ENCODE measurements around the gene BMF. TPM values are rescaled to one million over a fixed set of nuclear protein-coding genes. Genes with fewer than 3 reads are reported as not detected.

The BMF gene
- total and polyA plus RNA-seq, 11 donors: 1.2 to 12.9 (median 3.4) TPM

DNA sequence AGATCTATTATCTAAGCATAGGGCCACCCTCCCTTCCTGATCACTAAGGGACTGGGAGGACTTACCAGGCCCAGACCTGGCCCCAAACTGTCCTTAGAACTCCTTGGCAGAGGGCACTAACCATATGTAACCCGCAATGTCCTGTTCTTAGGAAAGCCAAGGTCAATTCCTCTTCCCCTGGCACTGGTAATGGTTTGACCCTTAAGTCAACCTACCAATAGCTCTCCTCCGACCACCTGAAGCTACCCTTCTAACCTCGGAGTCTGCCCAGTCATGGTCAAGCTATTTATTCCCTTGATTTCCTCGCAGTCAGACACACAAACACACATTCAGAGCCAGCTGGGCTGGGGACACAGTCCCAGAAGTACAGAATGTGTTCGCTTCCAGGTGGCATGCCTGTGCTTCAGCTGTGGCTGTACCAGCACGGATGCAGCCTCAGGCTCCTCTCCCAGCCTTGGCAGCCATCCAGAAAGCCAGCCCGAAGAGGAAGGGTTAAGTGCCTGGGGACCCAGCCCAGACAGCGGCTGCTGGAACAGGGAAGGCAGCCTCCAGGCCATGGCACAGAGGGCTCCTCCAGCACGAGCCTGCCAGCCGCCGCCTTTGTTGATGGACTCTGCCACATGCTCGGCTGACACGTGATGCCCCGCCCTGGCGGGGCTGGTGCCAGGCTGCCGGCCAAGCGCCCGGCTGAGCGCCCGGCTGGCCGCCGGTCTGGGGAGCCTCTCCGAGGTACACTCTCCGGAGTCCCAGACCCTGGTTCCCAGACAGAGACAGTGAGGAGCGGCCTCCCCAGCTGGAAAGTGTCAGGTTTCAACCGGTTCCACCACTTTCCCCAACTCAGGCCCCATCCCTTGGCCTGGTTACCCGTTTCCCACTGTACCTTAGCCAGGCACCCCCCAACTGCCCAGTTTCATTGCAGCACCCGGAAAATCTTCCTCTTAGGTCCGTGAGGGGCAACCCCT, 5.5 kb downstream of the BMF start:
- Histone ChIP-seq H3K27ac (peak overlapping the region; percentile 60 to 94 (median 84)), H3K36me3 (no peaks in the 10 kb centered on the region), H3K4me1 (peaks cover 6 to 95% (median 85%) of the 10 kb centered on the region in 12 donors), H3K4me3 (peak overlapping the region in 3 of 12 donors; percentile 7 to 35 (median 17)), H3K9me3 (no peaks in the 10 kb centered on the region), H3K27me3 (no peaks in the 10 kb centered on the region)
- 30 to 50% (median 40%) methylated on average over 16 to 29 of the region's 29 CpGs for WGBS, 4 donors
- DNase-seq: peak; percentile 80 to 92 (median 85)
- peak; percentile 65 to 77 (median 72) for ATAC-seq
- TF ChIP-seq, protein P1, sequence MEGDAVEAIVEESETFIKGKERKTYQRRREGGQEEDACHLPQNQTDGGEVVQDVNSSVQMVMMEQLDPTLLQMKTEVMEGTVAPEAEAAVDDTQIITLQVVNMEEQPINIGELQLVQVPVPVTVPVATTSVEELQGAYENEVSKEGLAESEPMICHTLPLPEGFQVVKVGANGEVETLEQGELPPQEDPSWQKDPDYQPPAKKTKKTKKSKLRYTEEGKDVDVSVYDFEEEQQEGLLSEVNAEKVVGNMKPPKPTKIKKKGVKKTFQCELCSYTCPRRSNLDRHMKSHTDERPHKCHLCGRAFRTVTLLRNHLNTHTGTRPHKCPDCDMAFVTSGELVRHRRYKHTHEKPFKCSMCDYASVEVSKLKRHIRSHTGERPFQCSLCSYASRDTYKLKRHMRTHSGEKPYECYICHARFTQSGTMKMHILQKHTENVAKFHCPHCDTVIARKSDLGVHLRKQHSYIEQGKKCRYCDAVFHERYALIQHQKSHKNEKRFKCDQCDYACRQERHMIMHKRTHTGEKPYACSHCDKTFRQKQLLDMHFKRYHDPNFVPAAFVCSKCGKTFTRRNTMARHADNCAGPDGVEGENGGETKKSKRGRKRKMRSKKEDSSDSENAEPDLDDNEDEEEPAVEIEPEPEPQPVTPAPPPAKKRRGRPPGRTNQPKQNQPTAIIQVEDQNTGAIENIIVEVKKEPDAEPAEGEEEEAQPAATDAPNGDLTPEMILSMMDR (IDR thresholded peaks at IDR 0.05): no peak
- TF ChIP-seq POLR2A (IDR thresholded peaks at IDR 0.05): no peak
- intact Hi-C loops (cut with DNase I): loop anchor here in 7 of 10 donors (1.0 to 10.0 kb wide), 6 partner anchors 36 to 318 kb away; partner anchors contain the start of gene FSIP1 (in 2 of the 7)

GRCh38 chr15:40100947-40101905, 7.5 kb downstream of the BMF start:
- Histone ChIP-seq H3K27me3 (no peaks in the 10 kb centered on the region), H3K27ac (peak overlapping the region; percentile 5 to 94 (median 84)), H3K4me3 (no peak overlapping the region), H3K9me3 (no peaks in the 10 kb centered on the region), H3K4me1 (peaks cover 15 to 100% (median 90%) of the 10 kb centered on the region in 12 donors), H3K36me3 (no peaks in the 10 kb centered on the region)
- DNase-seq (no peak), ATAC-seq (no peak)
- intact Hi-C loops (cut with DNase I): loop anchor here in 6 of 10 donors (5.0 to 10.0 kb wide), 5 partner anchors 34 to 316 kb away; partner anchors contain the start of gene FSIP1 (in 2 of the 6)
- TF ChIP-seq POLR2A (IDR thresholded peaks at IDR 0.05): no peak
- TF ChIP-seq, protein P1 (IDR thresholded peaks at IDR 0.05): no peak
- WGBS, 4 donors: 76 to 90% (median 77%) methylated on average over 6 of the region's 6 CpGs

- peak overlapping the region in 8 of 12 donors; percentile 68 to 96 (median 92) for H3K27ac ChIP-seq
- 76 to 83% (median 77%) methylated on average over 12 to 13 of the region's 13 CpGs for WGBS, 4 donors
- no peak for TF ChIP-seq POLR2A (IDR thresholded peaks at IDR 0.05)
- TF ChIP-seq, protein P1 (IDR thresholded peaks at IDR 0.05): no peak
- ATAC-seq (no peak), DNase-seq (no peak)
- H3K4me3 ChIP-seq: no peak overlapping the region
- H3K36me3 ChIP-seq: no peaks in the 10 kb centered on the region
- intact Hi-C loops (cut with DNase I): loop anchor here in 6 of 10 donors (5.0 to 10.0 kb wide), 5 partner anchors 33 to 316 kb away; partner anchors contain the start of gene FSIP1 (in 2 of the 6)
- no peaks in the 10 kb centered on the region for H3K9me3 ChIP-seq
- H3K27me3 ChIP-seq: no peaks in the 10 kb centered on the region
- H3K4me1 ChIP-seq: peaks cover 15 to 100% (median 88%) of the 10 kb centered on the region in 12 donors
These were observed 8.3 kb downstream of the BMF start for GRCh38 chr15:40100123-40100946.
